Measurements from ENCODE around the gene RGMA. TPM values are rescaled to one million over a fixed set of nuclear protein-coding genes. Genes with fewer than 3 reads are reported as not detected.

RGMA gene
- total RNA-seq (2012; rRNA removed), result 0.51 and 1.3 TPM in 2 replicates

GRCh38 chr15:93088981-93089726 lies at the start of gene RGMA:
Gene RGMA (minus strand): TSS chr15:93089211. CDS start chr15:93088932, 279 bp downstream.
- peak within 1 kb of the TSS; percentile 53 for H3K4me3 ChIP-seq (ENCODE audit: low read length)
- H3K27me3 ChIP-seq (ENCODE audit: control insufficient read depth, insufficient read depth, low read length), result peaks cover 85% of the 10 kb centered on the region
- peak within 1 kb of the TSS; percentile 70 for H3K4me2 ChIP-seq (ENCODE audit: low read length)
- no peaks in the 10 kb centered on the region for H3K4me1 ChIP-seq (ENCODE audit: control insufficient read depth, insufficient read depth, low read length)
- H3K36me3 ChIP-seq (ENCODE audit: insufficient read depth, low read length), result no peaks in the 10 kb centered on the region
- no peaks in the 10 kb centered on the region for H3K9me3 ChIP-seq (replicated peaks; ENCODE audit: low read length)
- H3K9ac ChIP-seq (ENCODE audit: low read depth, low read length), result no peak within 1 kb of the TSS

- Histone ChIP-seq H3K9ac (ENCODE audit: low read depth, low read length) (no peak overlapping the region), H3K9me3 (replicated peaks; ENCODE audit: low read length) (no peaks in the 10 kb centered on the region), H3K4me1 (ENCODE audit: control insufficient read depth, insufficient read depth, low read length) (no peaks in the 10 kb centered on the region), H3K36me3 (ENCODE audit: insufficient read depth, low read length) (no peaks in the 10 kb centered on the region), H3K4me3 (ENCODE audit: low read length) (no peak overlapping the region), H3K27me3 (ENCODE audit: control insufficient read depth, insufficient read depth, low read length) (no peaks in the 10 kb centered on the region), H3K4me2 (ENCODE audit: low read length) (no peak overlapping the region)
Observed at GRCh38 chr15:93136606-93137005, 47.6 kb upstream of the RGMA start.

GRCh38 chr15:93135997-93136397 lies 47.0 kb upstream of the RGMA start:
- Histone ChIP-seq H3K36me3 (ENCODE audit: insufficient read depth, low read length) (no peaks in the 10 kb centered on the region), H3K9me3 (replicated peaks; ENCODE audit: low read length) (no peaks in the 10 kb centered on the region), H3K27me3 (ENCODE audit: control insufficient read depth, insufficient read depth, low read length) (no peaks in the 10 kb centered on the region), H3K4me2 (ENCODE audit: low read length) (no peak overlapping the region), H3K4me1 (ENCODE audit: control insufficient read depth, insufficient read depth, low read length) (no peaks in the 10 kb centered on the region), H3K9ac (ENCODE audit: low read depth, low read length) (no peak overlapping the region), H3K4me3 (ENCODE audit: low read length) (no peak overlapping the region)

- H3K9me3 ChIP-seq (replicated peaks; ENCODE audit: low read length), result no peaks in the 10 kb centered on the region
- no peak overlapping the region for H3K4me3 ChIP-seq (ENCODE audit: low read length)
- no peaks in the 10 kb centered on the region for H3K4me1 ChIP-seq (ENCODE audit: control insufficient read depth, insufficient read depth, low read length)
- H3K27me3 ChIP-seq (ENCODE audit: control insufficient read depth, insufficient read depth, low read length), result no peaks in the 10 kb centered on the region
- no peaks in the 10 kb centered on the region for H3K36me3 ChIP-seq (ENCODE audit: insufficient read depth, low read length)
- no peak overlapping the region for H3K9ac ChIP-seq (ENCODE audit: low read depth, low read length)
- no peak overlapping the region for H3K4me2 ChIP-seq (ENCODE audit: low read length)
Observed at GRCh38 chr15:93135459-93135858, 46.4 kb upstream of the RGMA start.

GRCh38 chr15:93131485-93132095 lies 42.6 kb upstream of the RGMA start:
- Histone ChIP-seq H3K4me1 (ENCODE audit: control insufficient read depth, insufficient read depth, low read length) (no peaks in the 10 kb centered on the region), H3K36me3 (ENCODE audit: insufficient read depth, low read length) (no peaks in the 10 kb centered on the region), H3K27me3 (ENCODE audit: control insufficient read depth, insufficient read depth, low read length) (no peaks in the 10 kb centered on the region), H3K9ac (ENCODE audit: low read depth, low read length) (no peak overlapping the region), H3K4me2 (ENCODE audit: low read length) (no peak overlapping the region), H3K9me3 (replicated peaks; ENCODE audit: low read length) (no peaks in the 10 kb centered on the region), H3K4me3 (ENCODE audit: low read length) (no peak overlapping the region)

- Histone ChIP-seq H3K4me1 (ENCODE audit: control insufficient read depth, insufficient read depth, low read length) (no peaks in the 10 kb centered on the region), H3K9ac (ENCODE audit: low read depth, low read length) (no peak overlapping the region), H3K4me3 (ENCODE audit: low read length) (no peak overlapping the region), H3K27me3 (ENCODE audit: control insufficient read depth, insufficient read depth, low read length) (no peaks in the 10 kb centered on the region), H3K9me3 (replicated peaks; ENCODE audit: low read length) (no peaks in the 10 kb centered on the region), H3K36me3 (ENCODE audit: insufficient read depth, low read length) (no peaks in the 10 kb centered on the region), H3K4me2 (ENCODE audit: low read length) (no peak overlapping the region)
Observed at GRCh38 chr15:93129702-93130488, 40.9 kb upstream of the RGMA start.

GRCh38 chr15:93127286-93127685 lies 38.3 kb upstream of the RGMA start:
- Histone ChIP-seq H3K9ac (ENCODE audit: low read depth, low read length) (no peak overlapping the region), H3K9me3 (replicated peaks; ENCODE audit: low read length) (no peaks in the 10 kb centered on the region), H3K36me3 (ENCODE audit: insufficient read depth, low read length) (no peaks in the 10 kb centered on the region), H3K4me3 (ENCODE audit: low read length) (no peak overlapping the region), H3K4me1 (ENCODE audit: control insufficient read depth, insufficient read depth, low read length) (no peaks in the 10 kb centered on the region), H3K4me2 (ENCODE audit: low read length) (no peak overlapping the region), H3K27me3 (ENCODE audit: control insufficient read depth, insufficient read depth, low read length) (no peaks in the 10 kb centered on the region)

- H3K4me3 ChIP-seq (ENCODE audit: low read length), result no peak overlapping the region
- H3K4me2 ChIP-seq (ENCODE audit: low read length), result no peak overlapping the region
- H3K9me3 ChIP-seq (replicated peaks; ENCODE audit: low read length), result no peaks in the 10 kb centered on the region
- H3K9ac ChIP-seq (ENCODE audit: low read depth, low read length), result no peak overlapping the region
- no peaks in the 10 kb centered on the region for H3K36me3 ChIP-seq (ENCODE audit: insufficient read depth, low read length)
- H3K27me3 ChIP-seq (ENCODE audit: control insufficient read depth, insufficient read depth, low read length), result no peaks in the 10 kb centered on the region
- H3K4me1 ChIP-seq (ENCODE audit: control insufficient read depth, insufficient read depth, low read length), result no peaks in the 10 kb centered on the region
Observed at GRCh38 chr15:93126599-93126998, 37.6 kb upstream of the RGMA start.

GRCh38 chr15:93126148-93126547 lies 37.1 kb upstream of the RGMA start:
- H3K9ac ChIP-seq (ENCODE audit: low read depth, low read length), result no peak overlapping the region
- no peak overlapping the region for H3K4me3 ChIP-seq (ENCODE audit: low read length)
- H3K4me1 ChIP-seq (ENCODE audit: control insufficient read depth, insufficient read depth, low read length), result no peaks in the 10 kb centered on the region
- no peaks in the 10 kb centered on the region for H3K36me3 ChIP-seq (ENCODE audit: insufficient read depth, low read length)
- no peaks in the 10 kb centered on the region for H3K27me3 ChIP-seq (ENCODE audit: control insufficient read depth, insufficient read depth, low read length)
- no peaks in the 10 kb centered on the region for H3K9me3 ChIP-seq (replicated peaks; ENCODE audit: low read length)
- H3K4me2 ChIP-seq (ENCODE audit: low read length), result no peak overlapping the region

GRCh38 chr15:93124126-93124525 lies 35.1 kb upstream of the RGMA start:
- Histone ChIP-seq H3K9ac (ENCODE audit: low read depth, low read length) (no peak overlapping the region), H3K9me3 (replicated peaks; ENCODE audit: low read length) (no peaks in the 10 kb centered on the region), H3K4me3 (ENCODE audit: low read length) (no peak overlapping the region), H3K4me1 (ENCODE audit: control insufficient read depth, insufficient read depth, low read length) (no peaks in the 10 kb centered on the region), H3K27me3 (ENCODE audit: control insufficient read depth, insufficient read depth, low read length) (no peaks in the 10 kb centered on the region), H3K4me2 (ENCODE audit: low read length) (no peak overlapping the region), H3K36me3 (ENCODE audit: insufficient read depth, low read length) (no peaks in the 10 kb centered on the region)

- Histone ChIP-seq H3K4me3 (ENCODE audit: low read length) (no peak overlapping the region), H3K9ac (ENCODE audit: low read depth, low read length) (no peak overlapping the region), H3K4me2 (ENCODE audit: low read length) (no peak overlapping the region), H3K9me3 (replicated peaks; ENCODE audit: low read length) (no peaks in the 10 kb centered on the region), H3K4me1 (ENCODE audit: control insufficient read depth, insufficient read depth, low read length) (no peaks in the 10 kb centered on the region), H3K36me3 (ENCODE audit: insufficient read depth, low read length) (no peaks in the 10 kb centered on the region), H3K27me3 (ENCODE audit: control insufficient read depth, insufficient read depth, low read length) (no peaks in the 10 kb centered on the region)
Observed at GRCh38 chr15:93121973-93122910, 33.2 kb upstream of the RGMA start.

Data from skeletal muscle satellite cell (primary cell).